ENCODE results near the gene BAX. TPM values are rescaled to one million over a fixed set of nuclear protein-coding genes. Genes with fewer than 3 reads are reported as not detected.

BAX gene
- total and polyA plus RNA-seq, 2 of the 13 experiments (the other 11 are each of a cell fraction or from before 2014, with no cell fraction given), result 139 to 176 TPM

DNA sequence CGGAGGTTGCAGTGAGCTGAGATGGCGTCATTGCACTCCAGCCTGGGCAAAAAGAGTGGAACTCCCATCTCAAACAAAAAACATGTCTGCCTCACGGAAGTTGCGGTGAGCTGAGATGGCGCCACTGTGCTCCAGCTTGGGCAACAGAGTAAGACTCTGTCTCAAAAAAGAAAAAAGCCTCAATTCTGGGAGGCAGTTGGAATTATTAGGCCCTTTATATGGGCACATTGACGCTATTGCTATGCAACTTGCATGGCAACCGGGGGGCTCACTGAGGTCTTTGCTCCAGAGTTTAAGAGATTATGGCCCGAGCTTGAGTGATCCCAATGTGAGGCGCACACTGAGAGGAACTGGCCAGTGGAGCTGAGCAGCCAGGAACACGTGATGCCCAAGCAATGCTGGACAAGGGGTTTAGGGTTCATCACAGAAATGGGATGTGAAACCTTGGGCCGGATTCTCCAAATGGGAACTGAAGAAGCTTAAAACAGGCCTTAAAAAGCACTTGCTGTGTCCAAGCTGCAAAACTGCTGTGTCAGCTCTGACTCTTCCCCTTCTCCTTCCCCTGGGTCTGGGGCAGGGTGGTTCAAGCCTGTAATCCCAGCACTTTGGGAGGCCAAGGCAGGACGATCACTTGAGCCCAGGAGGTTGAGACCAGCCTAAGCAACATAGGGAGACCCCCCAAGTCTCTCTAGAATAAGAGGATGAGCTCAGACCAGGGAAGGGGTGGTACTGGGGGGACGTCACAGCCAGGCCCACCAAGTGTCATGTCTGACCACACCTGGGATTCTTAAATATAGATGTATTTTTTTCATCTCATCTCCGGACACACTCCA, 12.9 kb downstream of the BAX start (continued):
- TF ChIP-seq, protein P1, sequence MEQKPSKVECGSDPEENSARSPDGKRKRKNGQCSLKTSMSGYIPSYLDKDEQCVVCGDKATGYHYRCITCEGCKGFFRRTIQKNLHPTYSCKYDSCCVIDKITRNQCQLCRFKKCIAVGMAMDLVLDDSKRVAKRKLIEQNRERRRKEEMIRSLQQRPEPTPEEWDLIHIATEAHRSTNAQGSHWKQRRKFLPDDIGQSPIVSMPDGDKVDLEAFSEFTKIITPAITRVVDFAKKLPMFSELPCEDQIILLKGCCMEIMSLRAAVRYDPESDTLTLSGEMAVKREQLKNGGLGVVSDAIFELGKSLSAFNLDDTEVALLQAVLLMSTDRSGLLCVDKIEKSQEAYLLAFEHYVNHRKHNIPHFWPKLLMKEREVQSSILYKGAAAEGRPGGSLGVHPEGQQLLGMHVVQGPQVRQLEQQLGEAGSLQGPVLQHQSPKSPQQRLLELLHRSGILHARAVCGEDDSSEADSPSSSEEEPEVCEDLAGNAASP (CRISPR knock-in tag; IDR thresholded peaks at IDR 0.05; ENCODE audit: borderline replicate concordance), result 0 out of 2 replicates have a peak, but pooled peaks have one; percentile 6
- TF ChIP-seq CEBPG (CRISPR knock-in tag; IDR thresholded peaks at IDR 0.05) (peak; percentile 16; the same call in 1 of the 2 replicates), MXI1 (IDR thresholded peaks at IDR 0.05; ENCODE audit: borderline replicate concordance, low read depth, low read length) (peak; percentile 27; the same call in 1 of the 3 replicates), ZNF441 (CRISPR knock-in tag; IDR thresholded peaks at IDR 0.05; ENCODE audit: borderline replicate concordance) (no peak), ZNF234 (CRISPR knock-in tag; conservative IDR thresholded peaks at IDR 0.05) (no peak), SUZ12 (IDR thresholded peaks at IDR 0.05; ENCODE audit: low read depth, low read length) (no peak), ZNF709 (CRISPR knock-in tag; IDR thresholded peaks at IDR 0.05) (no peak), TP53 (CRISPR knock-in tag; conservative IDR thresholded peaks at IDR 0.05) (no peak), GABPB1 (CRISPR knock-in tag; IDR thresholded peaks at IDR 0.05) (peak; percentile 42), TCF12 (IDR thresholded peaks at IDR 0.05) (no peak), TCF12 (CRISPR knock-in tag; IDR thresholded peaks at IDR 0.05) (0 out of 2 replicates have a peak, but pooled peaks have one; percentile 60), TOPORS (CRISPR knock-in tag; IDR thresholded peaks at IDR 0.05) (no peak; the same call in 1 of the 2 replicates), ZNF543 (CRISPR knock-in tag; IDR thresholded peaks at IDR 0.05) (no peak)
- TF ChIP-seq, protein P2, sequence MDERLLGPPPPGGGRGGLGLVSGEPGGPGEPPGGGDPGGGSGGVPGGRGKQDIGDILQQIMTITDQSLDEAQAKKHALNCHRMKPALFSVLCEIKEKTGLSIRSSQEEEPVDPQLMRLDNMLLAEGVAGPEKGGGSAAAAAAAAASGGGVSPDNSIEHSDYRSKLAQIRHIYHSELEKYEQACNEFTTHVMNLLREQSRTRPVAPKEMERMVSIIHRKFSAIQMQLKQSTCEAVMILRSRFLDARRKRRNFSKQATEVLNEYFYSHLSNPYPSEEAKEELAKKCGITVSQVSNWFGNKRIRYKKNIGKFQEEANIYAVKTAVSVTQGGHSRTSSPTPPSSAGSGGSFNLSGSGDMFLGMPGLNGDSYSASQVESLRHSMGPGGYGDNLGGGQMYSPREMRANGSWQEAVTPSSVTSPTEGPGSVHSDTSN (CRISPR knock-in tag; IDR thresholded peaks at IDR 0.05), result no peak
- TF ChIP-seq, protein P3, sequence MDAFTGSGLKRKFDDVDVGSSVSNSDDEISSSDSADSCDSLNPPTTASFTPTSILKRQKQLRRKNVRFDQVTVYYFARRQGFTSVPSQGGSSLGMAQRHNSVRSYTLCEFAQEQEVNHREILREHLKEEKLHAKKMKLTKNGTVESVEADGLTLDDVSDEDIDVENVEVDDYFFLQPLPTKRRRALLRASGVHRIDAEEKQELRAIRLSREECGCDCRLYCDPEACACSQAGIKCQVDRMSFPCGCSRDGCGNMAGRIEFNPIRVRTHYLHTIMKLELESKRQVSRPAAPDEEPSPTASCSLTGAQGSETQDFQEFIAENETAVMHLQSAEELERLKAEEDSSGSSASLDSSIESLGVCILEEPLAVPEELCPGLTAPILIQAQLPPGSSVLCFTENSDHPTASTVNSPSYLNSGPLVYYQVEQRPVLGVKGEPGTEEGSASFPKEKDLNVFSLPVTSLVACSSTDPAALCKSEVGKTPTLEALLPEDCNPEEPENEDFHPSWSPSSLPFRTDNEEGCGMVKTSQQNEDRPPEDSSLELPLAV (CRISPR knock-in tag; conservative IDR thresholded peaks at IDR 0.05; ENCODE audit: low read depth), result no peak
- TF ChIP-seq, protein P4, sequence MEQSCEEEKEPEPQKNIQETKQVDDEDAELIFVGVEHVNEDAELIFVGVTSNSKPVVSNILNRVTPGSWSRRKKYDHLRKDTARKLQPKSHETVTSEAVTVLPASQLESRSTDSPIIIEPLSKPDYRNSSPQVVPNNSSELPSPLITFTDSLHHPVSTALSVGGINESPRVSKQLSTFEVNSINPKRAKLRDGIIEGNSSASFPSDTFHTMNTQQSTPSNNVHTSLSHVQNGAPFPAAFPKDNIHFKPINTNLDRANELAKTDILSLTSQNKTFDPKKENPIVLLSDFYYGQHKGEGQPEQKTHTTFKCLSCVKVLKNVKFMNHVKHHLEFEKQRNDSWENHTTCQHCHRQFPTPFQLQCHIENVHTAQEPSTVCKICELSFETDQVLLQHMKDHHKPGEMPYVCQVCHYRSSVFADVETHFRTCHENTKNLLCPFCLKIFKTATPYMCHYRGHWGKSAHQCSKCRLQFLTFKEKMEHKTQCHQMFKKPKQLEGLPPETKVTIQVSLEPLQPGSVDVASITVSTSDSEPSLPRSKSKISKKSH (CRISPR knock-in tag; IDR thresholded peaks at IDR 0.05; ENCODE audit: borderline replicate concordance), result no peak
- TF ChIP-seq, protein P5, sequence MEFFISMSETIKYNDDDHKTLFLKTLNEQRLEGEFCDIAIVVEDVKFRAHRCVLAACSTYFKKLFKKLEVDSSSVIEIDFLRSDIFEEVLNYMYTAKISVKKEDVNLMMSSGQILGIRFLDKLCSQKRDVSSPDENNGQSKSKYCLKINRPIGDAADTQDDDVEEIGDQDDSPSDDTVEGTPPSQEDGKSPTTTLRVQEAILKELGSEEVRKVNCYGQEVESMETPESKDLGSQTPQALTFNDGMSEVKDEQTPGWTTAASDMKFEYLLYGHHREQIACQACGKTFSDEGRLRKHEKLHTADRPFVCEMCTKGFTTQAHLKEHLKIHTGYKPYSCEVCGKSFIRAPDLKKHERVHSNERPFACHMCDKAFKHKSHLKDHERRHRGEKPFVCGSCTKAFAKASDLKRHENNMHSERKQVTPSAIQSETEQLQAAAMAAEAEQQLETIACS (CRISPR knock-in tag; IDR thresholded peaks at IDR 0.05), result no peak
- TF ChIP-seq, protein P6, sequence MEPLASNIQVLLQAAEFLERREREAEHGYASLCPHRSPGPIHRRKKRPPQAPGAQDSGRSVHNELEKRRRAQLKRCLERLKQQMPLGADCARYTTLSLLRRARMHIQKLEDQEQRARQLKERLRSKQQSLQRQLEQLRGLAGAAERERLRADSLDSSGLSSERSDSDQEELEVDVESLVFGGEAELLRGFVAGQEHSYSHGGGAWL (CRISPR knock-in tag; IDR thresholded peaks at IDR 0.05), result no peak
- TF ChIP-seq, protein P7, sequence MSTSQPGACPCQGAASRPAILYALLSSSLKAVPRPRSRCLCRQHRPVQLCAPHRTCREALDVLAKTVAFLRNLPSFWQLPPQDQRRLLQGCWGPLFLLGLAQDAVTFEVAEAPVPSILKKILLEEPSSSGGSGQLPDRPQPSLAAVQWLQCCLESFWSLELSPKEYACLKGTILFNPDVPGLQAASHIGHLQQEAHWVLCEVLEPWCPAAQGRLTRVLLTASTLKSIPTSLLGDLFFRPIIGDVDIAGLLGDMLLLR (CRISPR knock-in tag; IDR thresholded peaks at IDR 0.05), result 0 out of 2 replicates have a peak, but pooled peaks have one; percentile 14
- TF ChIP-seq, protein P8, sequence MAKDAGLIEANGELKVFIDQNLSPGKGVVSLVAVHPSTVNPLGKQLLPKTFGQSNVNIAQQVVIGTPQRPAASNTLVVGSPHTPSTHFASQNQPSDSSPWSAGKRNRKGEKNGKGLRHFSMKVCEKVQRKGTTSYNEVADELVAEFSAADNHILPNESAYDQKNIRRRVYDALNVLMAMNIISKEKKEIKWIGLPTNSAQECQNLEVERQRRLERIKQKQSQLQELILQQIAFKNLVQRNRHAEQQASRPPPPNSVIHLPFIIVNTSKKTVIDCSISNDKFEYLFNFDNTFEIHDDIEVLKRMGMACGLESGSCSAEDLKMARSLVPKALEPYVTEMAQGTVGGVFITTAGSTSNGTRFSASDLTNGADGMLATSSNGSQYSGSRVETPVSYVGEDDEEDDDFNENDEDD (CRISPR knock-in tag; IDR thresholded peaks at IDR 0.05; ENCODE audit: borderline replicate concordance), result no peak
